Coronary artery (tissue), 2 donors: ENCODE data around the gene MIEF1.

Experiments
- DNase-seq: peaks from one replicate; pipeline ENCODE4 v3.0.0-alpha.2; 2017; ENCODE audit warnings: low spot score
- H3K27ac ChIP-seq, 2 donors: fragments of 200-600 bp; sonication (generic); one replicate each; pipeline ENCODE4 v1.5.1; 2016 to 2019
- H3K4me3 ChIP-seq: fragments of 200-600 bp; sonication (generic); 2 replicates; pipeline ENCODE4 v1.5.1; 2016; ENCODE audit warnings: mild to moderate bottlenecking, moderate library complexity
- TF ChIP-seq, protein P1 (sequence below): fragments of 200-600 bp; sonication (generic); IDR thresholded peaks from one replicate; pipeline ENCODE4 v1.5.1; 2019; ENCODE audit warnings: antibody characterized with exemption

Gene MIEF1

DNA sequence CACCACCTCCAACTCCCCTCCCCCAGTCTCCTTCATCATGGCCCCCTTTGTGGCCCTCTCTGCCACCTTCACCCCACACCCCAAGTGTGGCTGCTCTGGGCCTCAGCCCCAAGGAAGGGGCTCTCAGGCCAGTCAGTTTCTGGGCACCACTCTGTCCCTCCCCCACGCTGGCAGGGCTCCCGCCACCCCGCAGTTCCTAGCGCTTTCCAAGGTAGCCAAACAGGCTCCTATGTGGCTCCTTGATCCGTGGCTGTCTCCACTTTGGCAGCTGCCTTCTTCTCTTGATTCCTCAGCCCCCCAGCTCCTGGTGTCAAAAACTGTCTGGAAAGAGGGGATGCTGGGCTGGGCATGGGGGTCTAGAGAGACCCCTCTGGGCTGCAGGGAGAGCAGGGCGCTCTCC, 58.0 kb downstream of the MIEF1 start:
- Histone ChIP-seq H3K4me3 (no peak overlapping the region), H3K27ac (no peak overlapping the region)
- TF ChIP-seq, protein P1, sequence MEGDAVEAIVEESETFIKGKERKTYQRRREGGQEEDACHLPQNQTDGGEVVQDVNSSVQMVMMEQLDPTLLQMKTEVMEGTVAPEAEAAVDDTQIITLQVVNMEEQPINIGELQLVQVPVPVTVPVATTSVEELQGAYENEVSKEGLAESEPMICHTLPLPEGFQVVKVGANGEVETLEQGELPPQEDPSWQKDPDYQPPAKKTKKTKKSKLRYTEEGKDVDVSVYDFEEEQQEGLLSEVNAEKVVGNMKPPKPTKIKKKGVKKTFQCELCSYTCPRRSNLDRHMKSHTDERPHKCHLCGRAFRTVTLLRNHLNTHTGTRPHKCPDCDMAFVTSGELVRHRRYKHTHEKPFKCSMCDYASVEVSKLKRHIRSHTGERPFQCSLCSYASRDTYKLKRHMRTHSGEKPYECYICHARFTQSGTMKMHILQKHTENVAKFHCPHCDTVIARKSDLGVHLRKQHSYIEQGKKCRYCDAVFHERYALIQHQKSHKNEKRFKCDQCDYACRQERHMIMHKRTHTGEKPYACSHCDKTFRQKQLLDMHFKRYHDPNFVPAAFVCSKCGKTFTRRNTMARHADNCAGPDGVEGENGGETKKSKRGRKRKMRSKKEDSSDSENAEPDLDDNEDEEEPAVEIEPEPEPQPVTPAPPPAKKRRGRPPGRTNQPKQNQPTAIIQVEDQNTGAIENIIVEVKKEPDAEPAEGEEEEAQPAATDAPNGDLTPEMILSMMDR, result no peak
- no peak for DNase-seq

DNA sequence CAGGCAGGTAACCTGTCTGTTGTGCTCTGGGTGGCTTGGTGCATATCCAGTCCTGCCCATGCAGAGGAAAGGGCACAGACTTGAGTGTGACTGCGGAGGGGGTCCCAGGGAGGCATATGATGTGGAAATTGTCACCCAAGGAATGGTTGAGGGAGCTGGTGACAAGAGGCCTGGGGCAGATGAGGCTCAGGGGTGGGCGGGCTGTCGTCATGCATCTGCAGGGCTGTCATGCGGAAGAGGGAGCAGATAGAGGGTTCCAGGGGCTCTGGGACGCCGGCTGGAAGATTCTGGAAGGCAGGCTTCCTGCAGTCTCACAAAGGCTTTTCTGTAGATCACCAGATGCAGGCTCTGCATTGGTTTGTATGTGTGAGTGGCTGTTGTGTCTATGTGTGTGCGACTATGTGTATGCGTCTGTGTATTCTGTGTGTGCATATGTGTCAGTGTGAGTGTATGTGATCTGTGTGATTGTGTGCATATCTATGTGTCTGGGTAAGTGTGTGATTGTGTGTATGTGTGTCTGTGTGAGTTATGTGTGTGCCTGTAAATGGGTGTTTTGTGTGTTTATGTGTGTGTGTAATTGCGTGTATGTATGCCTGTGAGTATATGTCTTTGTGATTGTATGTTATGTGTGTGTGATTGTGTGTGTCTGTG, 60.9 kb downstream of the MIEF1 start:
- no peak overlapping the region for H3K27ac ChIP-seq
- TF ChIP-seq, protein P1, result no peak
- DNase-seq, result no peak
- H3K4me3 ChIP-seq, result no peak overlapping the region

DNA sequence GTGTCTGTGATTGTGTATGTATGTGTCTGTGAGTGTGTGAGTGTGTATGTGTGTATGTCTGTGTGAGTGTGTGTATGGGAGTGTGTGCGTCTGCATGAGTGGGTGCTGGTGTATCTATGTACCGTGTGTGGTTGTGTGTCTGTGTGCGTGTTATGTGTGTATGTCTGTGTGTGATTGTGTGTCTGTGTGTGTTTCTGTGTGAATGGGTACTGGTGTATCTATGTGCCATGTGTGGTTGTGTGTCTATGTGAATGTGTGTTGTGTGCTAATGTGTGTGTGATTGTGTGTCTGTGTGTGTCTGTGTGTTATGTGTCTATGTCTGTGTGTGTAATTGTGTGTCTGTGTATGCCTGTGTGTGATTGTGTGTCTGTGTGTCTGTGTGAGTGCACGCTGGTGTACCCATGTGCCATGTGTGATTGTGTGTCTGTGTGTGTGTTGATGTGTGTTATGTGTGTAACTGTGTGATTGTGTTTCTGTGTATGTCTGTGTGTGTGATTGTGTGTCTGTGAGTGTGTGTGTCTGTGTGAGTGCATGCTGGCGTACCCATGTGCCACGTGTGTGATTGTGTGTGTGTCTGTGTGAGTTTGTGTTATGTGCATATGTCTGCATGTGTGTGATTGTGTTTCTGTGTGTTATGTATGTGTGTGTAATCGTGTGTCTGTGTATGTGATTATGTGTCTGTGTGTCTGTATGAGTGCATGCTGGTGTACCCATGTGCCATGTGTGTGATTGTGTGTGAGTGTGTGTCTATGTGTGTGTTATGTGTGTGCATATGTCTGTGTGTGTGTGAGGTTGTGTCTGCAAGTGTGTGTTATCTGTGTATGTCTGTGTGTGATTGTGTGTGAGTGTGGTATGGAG, 61.7 kb downstream of the MIEF1 start:
- no peak overlapping the region for H3K27ac ChIP-seq
- TF ChIP-seq, protein P1, result no peak
- no peak for DNase-seq
- H3K4me3 ChIP-seq, result no peak overlapping the region

DNA sequence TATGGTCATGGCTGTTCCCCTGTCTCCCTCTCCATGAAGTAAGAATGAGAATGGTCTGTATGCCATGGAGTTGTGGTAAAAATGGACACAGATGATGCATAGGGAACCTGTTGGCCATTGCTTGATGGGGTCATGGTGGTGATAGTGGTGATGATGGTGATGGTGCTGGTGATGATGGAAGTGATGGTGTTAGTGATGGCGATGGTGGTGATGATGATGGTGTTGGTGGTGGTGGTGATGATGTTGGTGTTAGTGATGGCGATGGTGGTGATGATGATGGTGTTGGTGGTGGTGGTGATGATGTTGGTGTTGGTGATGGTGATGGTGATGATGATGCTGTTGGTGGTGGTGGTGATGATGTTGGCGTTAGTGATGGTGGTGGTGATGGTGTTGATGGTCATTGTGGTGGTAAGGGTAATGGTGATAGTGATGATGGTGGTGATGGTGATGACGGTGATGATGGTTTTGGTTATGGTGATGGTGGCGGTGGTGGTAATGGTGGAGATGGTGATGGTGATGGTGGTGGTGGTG, 63.4 kb downstream of the MIEF1 start:
- Histone ChIP-seq H3K4me3 (no peak overlapping the region), H3K27ac (no peak overlapping the region)
- DNase-seq, result no peak
- TF ChIP-seq, protein P1, result no peak

DNA sequence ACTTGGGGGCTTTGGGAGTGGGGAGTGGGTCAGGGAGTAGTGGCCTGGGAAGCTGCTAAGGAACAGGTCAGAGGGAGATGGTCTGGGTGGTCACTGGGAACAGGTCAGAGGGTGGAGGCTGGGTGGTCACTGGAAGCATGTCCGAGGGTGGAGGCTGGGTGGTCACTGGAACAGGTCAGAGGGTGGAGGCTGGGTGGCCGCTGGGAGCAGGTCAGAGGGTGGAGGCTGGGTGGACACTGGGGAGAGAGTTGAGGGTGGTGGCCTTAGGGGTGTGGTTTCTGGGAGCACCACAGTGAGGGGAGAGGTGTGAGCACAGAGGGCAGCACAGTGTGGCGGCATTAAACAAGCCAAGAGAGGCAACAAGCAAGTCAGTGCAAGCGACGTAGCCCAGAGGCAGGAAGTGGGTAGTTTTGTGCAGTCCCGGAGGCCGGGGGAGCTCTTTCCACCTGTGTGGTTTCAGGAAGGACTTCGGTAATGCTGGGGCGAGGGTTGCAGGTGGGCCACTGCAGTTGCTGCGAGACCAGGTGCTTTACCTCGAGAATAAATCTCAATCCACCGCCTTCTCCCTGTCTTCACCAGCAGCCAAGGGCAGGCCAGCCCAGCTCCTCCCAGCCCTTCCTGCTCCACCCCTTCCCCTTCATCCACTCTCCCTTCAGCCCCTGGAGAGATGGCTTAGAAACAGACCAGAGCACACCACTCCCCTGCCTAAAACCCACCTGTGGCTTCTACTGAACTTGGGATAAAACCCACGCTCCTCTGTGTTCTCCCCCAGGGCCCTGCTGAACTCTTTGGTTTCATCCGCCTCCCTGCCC, 65.3 kb downstream of the MIEF1 start:
- no peak overlapping the region for H3K4me3 ChIP-seq
- no peak for DNase-seq
- H3K27ac ChIP-seq, result no peak overlapping the region
- TF ChIP-seq, protein P1, result no peak
